HG02798 (cell line): Measurements from ENCODE around the gene PRRC1.

Source experiments
- ATAC-seq: cut with Tn5 transposase; IDR thresholded peaks from one replicate; pipeline ENCODE4 v1.9.1; 2021; ENCODE audit warnings: mild to moderate bottlenecking; ENCODE audit not compliant: unreplicated experiment, poor library complexity

Gene PRRC1

GRCh38 chr5:127574852-127575679 is 57.6 kb downstream of the PRRC1 start:
- ATAC-seq = no peak

- ATAC-seq = no peak
These were observed 60.0 kb downstream of the PRRC1 start for GRCh38 chr5:127577458-127577857.

- peak; percentile 58 for ATAC-seq
These were observed 63.3 kb downstream of the PRRC1 start for GRCh38 chr5:127580731-127581130.

DNA sequence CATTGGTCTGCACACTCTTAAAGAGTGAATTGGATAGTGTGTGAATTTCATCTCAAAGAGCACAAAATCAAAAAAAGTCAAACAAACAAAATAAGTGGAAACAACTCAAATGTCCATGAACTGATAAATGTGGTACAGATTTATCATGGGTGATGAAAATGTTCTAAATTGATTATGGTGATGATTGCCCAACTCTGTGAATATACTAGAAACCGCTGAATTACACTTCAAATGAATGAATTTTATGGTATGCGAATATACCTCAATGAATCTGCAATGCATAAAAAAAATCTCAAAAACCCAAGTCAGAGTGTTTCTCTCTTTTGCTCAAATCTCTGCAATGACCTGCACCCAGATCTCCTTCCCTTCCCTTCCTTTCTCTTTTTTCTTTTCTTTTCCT is 64.0 kb downstream of the PRRC1 start:
- no peak for ATAC-seq

- no peak for ATAC-seq
These were observed 65.4 kb downstream of the PRRC1 start for GRCh38 chr5:127582773-127583370.

DNA sequence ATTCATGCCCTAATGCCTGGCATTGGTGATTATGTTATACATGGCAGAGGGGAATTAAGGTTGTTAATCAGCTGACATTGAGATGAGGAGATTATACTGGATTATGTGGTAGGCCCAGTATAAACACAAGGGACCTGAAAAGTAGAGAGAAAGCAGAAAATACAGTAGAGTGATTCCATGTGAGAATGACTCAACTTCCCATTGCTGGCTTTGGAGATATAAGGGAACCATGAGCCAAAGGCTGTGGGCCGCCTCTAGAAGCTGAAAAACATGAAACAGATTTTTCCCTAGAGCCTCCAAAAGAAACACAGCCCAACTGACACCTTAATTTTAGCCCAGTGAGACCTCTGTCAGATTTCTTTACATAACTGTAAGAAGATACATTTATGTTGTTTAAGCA is 66.4 kb downstream of the PRRC1 start:
- ATAC-seq = no peak

DNA sequence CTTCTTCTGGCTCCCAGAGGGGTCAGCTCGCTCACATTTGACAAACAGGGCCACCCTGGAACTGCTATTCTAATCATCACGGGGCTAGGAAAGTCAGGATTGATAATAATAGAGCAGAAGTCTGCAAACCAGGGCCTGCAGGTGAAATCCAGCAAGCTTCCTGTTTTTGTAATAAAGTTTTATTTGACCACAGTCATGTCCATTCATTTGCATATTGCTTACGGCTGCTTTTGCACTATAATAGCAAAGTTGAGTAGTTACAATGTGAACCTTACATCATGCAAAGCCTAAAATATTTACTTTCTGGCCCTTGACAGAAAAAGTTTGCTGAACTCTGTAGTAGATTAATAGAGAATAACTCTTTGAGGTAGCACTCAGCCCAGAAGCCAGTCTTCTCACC is 68.2 kb downstream of the PRRC1 start:
- ATAC-seq = no peak

- ATAC-seq = peak; percentile 79
These were observed 68.8 kb downstream of the PRRC1 start for GRCh38 chr5:127586066-127586770.

GRCh38 chr5:127586811-127587210 is 69.4 kb downstream of the PRRC1 start:
- peak; percentile 50 for ATAC-seq

DNA sequence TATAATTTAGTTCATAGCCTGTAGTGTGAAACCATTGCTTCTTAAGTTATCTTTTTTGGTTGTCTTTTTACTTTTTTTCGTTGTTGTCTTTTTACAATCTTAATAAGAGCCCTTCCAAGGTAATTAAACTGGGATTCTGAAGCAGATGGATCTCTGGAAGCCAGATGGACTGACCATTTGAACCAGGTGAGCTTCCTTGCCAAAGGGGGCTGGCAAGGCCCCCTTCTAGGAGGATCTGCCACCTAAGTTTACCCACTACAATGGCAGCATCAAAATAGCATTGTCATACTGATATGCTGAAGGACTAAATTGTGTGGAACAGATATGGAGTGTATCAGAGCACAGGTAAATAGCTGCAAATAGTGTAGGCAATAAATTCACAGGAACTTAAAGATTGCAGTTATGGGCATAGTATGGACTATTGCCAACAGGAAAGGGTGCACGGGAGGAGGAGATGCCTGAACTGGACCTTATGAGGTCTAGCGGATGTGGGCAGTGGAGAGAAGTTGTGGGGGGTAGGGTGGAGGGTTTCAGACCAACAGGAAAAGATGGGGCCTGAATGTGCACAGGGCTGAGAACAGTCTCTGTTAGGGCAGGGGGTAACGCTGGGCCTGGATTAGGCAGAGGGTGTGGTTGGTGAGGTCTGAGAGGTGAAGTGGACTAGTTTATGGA is 69.9 kb downstream of the PRRC1 start:
- ATAC-seq = no peak

GRCh38 chr5:127588368-127588767 is 70.9 kb downstream of the PRRC1 start:
- ATAC-seq = peak; percentile 12

GRCh38 chr5:127589309-127590030 is 72.0 kb downstream of the PRRC1 start:
- no peak for ATAC-seq

DNA sequence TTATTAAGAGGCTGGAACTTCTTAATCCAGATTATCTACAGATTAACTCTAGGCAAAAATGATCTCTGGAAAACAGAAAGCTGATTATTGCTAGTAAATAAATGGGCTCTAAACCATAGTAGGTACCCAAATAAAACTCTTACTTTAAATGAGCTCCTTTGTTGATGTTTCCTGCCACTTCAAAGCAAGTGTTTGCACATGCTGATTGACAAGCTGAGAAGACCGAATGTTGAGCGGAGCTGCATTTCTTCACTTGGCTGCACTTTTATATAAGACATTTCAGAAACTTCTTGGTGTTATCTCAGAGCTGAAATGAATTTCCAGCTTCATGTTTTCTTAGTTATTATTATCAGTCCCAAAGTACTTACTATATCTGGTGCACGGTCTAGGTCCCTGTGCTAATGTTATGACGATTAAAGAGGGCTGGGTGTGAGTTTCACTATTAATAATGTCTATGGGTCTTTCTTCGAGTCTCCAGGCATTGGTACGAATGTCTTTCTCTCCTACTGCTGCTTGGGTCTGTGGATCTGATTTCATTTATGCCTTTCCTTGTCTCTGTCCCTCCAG is 72.8 kb downstream of the PRRC1 start:
- peak; percentile 51 for ATAC-seq

DNA sequence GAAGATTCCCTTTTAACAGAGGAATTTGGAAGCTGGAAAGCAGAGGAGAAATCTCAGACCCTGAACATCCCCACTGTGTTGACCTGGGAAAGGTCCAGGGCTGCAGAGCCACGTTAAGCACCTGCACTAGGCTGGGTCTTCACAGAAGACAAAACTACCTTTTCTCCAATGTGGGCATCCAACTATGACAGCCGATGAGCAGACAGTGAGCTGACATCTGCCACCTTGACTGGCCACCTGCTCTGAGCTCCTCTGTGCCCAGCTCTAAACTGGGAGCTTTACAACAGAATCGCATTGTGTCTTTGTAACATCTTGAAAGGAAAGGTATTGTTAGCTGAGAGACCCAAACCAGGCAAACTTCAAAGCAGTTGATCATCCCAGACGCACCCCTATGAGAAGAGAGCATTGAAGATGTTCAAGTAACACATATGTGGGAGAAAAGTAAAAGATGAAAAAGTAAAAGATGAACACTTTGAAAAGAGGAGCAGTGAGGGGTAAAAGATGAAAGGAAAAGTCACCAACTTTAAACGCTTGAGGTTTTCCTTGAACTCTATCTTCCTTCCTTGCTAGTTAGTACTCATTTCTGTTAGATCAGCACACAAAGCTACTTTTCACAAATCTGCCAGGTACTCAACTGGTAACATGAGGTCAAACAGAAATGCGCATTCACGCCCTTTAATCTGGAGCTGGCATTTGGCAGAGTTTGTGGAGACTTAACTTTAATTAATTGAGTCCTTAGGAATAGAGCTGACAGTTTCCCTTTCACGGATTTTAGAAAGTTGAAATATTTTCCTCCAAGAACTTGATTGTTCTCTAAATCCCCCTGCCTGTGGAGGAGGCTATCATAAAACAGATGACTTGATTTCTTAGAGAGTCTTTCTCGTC is 78.3 kb downstream of the PRRC1 start:
- ATAC-seq = no peak

DNA sequence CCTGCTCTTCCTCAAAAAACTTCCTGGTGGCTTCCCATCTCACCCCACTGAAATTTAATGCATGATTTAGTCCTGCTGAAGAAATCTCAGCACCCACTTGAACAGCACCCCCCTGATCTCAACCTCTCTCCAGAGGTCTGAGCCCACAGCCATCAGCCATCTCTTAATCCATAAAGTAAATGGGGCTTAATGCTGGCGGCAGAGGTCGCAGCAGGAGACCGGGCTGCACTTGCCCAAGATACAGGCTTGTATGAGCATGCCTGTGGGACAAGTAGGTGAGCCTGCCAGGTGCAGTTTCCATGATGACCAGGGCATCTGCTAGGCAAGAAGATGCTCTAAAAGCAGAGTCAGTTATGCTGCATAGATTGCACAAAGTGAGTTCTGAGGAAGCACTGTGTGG is 79.1 kb downstream of the PRRC1 start:
- no peak for ATAC-seq

- ATAC-seq = no peak
These were observed 81.9 kb downstream of the PRRC1 start for GRCh38 chr5:127599320-127599719.

DNA sequence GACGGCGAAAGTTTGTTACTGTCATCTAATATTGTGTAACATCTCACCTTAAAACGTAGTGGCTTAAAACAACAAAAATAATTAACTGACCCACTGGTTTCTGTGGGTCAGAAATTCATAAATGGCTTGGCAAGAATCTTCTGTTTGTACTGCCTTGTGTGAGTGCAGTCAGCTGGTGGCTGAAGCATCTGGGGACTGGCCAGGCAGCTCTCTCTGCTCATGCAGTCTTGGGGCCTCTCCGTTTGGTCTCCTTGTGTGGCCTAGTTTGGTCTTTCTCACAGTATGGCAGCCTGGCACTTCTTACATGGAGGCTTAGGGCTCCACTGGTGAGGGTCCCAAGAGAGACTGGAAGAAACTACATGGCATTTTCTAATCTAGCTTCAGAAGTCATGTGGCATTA is 82.4 kb downstream of the PRRC1 start:
- no peak for ATAC-seq

DNA sequence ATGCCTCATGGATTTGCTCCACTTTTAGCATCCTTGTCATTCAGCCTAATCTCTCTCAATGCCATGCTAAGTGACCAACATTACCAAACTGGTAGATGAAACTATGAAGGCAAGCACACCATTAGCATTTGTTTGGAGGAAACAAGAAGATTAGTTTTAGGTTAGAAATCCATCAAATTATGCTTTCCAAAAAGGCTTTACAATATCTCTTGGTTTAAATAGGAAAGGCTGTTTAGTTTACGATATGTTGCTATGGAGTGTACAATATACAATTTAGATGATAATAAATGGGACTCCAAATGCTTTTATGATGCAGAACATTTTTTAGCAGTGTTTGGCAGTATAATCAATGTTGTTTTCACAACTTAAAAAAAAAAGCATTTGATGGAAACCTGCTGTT is 83.7 kb downstream of the PRRC1 start:
- no peak for ATAC-seq

DNA sequence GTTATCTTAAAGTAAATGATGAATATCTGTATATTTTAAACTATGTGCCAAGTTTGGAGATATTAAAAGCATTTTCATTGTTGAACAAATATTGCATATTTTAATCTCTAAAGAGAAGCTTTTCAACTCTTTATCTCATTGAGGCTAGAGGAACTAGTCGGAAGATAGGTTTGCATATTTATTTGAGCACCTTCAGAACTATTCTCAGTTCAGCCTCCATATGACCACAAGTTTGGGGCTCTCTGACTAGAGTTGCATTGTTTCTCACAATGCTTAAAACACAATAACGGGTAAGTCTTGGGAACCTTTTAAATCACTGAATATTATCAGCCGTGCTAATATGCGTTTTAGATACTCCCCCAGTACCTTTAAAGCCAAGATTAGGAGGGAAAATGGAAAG is 84.2 kb downstream of the PRRC1 start:
- ATAC-seq = no peak
